Naive thymus-derived CD4-positive, alpha-beta T cell (primary cell): ENCODE measurements around the gene UGT1A10. TPM values are rescaled to one million over a fixed set of nuclear protein-coding genes. Genes with fewer than 3 reads are reported as not detected.

Source experiments
- ATAC-seq: fragments of 150-1000 bp; cut with Tn5 transposase; 2 replicates; pipeline ENCODE4 v1.10.0; 2021; ENCODE audit warnings: mild to moderate bottlenecking, moderate library complexity
- CTCF ChIA-PET: fragments of 350-600 bp; sonication (Branson Sonifier 250); formaldehyde crosslinking; loops from one replicate; lab custom pipeline; 2021; ENCODE audit warnings: antibody characterized with exemption; lab: Charles Lee
- POLR2A ChIA-PET: fragments of 350-600 bp; sonication (Branson Sonifier 250); formaldehyde crosslinking; loops from one replicate; lab custom pipeline; 2021; ENCODE audit warnings: antibody characterized with exemption, inconsistent platforms; lab: Charles Lee
- DNase-seq, 9 donors: peaks; one replicate each; pipeline versions ENCODE4 v3.0.0 to v3.0.0-alpha.2; 2020 to 2022; ENCODE audit warnings: mixed read lengths in 1 of 9
- H3K27ac ChIP-seq: one replicate; pipeline ENCODE4 v1.7.0; 2013; ENCODE audit warnings: mild to moderate bottlenecking, low read depth, low read length, moderate library complexity
- H3K27me3 ChIP-seq, 2 donors: one replicate each; pipeline ENCODE4 v1.7.0; 2013; ENCODE audit warnings: low read length in 2 of 2, mild to moderate bottlenecking in 2 of 2, moderate library complexity in 2 of 2; ENCODE audit not compliant: control insufficient read depth in 2 of 2, insufficient read depth in 2 of 2
- H3K36me3 ChIP-seq, 3 experiments: 1 replicate in 2 of 3; 2 replicates in 1 of 3; pipeline ENCODE4 v1.7.0; 2013; ENCODE audit warnings: low read length in 3 of 3, mild to moderate bottlenecking in 3 of 3, moderate library complexity in 1 of 3; ENCODE audit not compliant: insufficient read depth in 3 of 3, control insufficient read depth in 2 of 3
- H3K4me1 ChIP-seq, 2 donors: one replicate each; pipeline ENCODE4 v1.7.0; 2013; ENCODE audit warnings: low read length in 2 of 2, mild to moderate bottlenecking in 2 of 2, moderate library complexity in 1 of 2; ENCODE audit not compliant: control insufficient read depth in 2 of 2, insufficient read depth in 2 of 2
- H3K4me3 ChIP-seq: 2 replicates; pipeline ENCODE4 v1.7.0; 2013; ENCODE audit warnings: mild to moderate bottlenecking, low read length
- H3K9me3 ChIP-seq, 3 experiments: 1 replicate in 2 of 3; 2 replicates in 1 of 3; pipeline ENCODE4 v1.7.0; 2013; ENCODE audit warnings: low read length in 3 of 3; ENCODE audit not compliant: control insufficient read depth in 2 of 3
- H3K27ac Mint-ChIP-seq, 9 donors: one replicate each; pipeline ENCODE4 v1.8.0; 2020 to 2022; ENCODE audit warnings: mixed read lengths in 9 of 9, mild to moderate bottlenecking in 8 of 9, moderate library complexity in 5 of 9, inconsistent platforms in 2 of 9
- H3K27me3 Mint-ChIP-seq, 5 donors: one replicate each; pipeline ENCODE4 v1.8.0; 2021 to 2022; ENCODE audit warnings: mixed read lengths in 5 of 5, mild to moderate bottlenecking in 1 of 5
- H3K36me3 Mint-ChIP-seq, 5 donors: one replicate each; pipeline ENCODE4 v1.8.0; 2020 to 2022; ENCODE audit warnings: mixed read lengths in 5 of 5, mild to moderate bottlenecking in 3 of 5, inconsistent platforms in 1 of 5
- H3K4me1 Mint-ChIP-seq, 7 donors: one replicate each; pipeline ENCODE4 v1.8.0; 2020 to 2022; ENCODE audit warnings: mixed read lengths in 7 of 7, mild to moderate bottlenecking in 3 of 7, inconsistent platforms in 1 of 7
- H3K4me3 Mint-ChIP-seq, 10 donors: one replicate each; pipeline ENCODE4 v1.8.0; 2020 to 2022; ENCODE audit warnings: mild to moderate bottlenecking in 10 of 10, mixed read lengths in 10 of 10, moderate library complexity in 6 of 10, inconsistent platforms in 2 of 10
- H3K9me3 Mint-ChIP-seq, 11 donors: one replicate each; pipeline ENCODE4 v1.8.0; 2020 to 2022; ENCODE audit warnings: mixed read lengths in 11 of 11, mild to moderate bottlenecking in 4 of 11, inconsistent platforms in 1 of 11, moderate library complexity in 1 of 11
- intact Hi-C, 2 donors: fragments of 100-400 bp; cut with micrococcal nuclease; formaldehyde crosslinking; loops; one replicate each; pipeline ENCODE4 v1.15.1; 2023
- polyA plus RNA-seq, 2 donors: library from polyadenylated mRNA; unstranded; fragments of 300-500 nt; fragmentation: Illumina TruSeq; gene quantifications; one replicate each; pipeline ENCODE4 v1.2.3, GENCODE V29; 2021
- total RNA-seq, 6 experiments: library from RNA in 5 of 6; stranded (reverse) in 5 of 6; gene quantifications; 1 replicate in 5 of 6; 2 replicates in 1 of 6; pipeline ENCODE4 v1.2.3 and lab custom pipeline; 2021 to 2026

Gene UGT1A10
- total and polyA plus RNA-seq, 7 experiments from 2014 or later, result not detected

- CTCF ChIA-PET, result no interaction called here
- Mint-ChIP-seq H3K27ac (no peak overlapping the region), H3K27me3 (peaks cover 4 to 22% (median 10%) of the 10 kb centered on the region in 5 donors), H3K4me3 (no peak overlapping the region), H3K4me1 (no peaks in the 10 kb centered on the region), H3K9me3 (peaks cover 0 to 1% (median 0%) of the 10 kb centered on the region in 11 donors), H3K36me3 (no peaks in the 10 kb centered on the region)
- no peaks in the 10 kb centered on the region for H3K4me1 ChIP-seq
- H3K36me3 ChIP-seq, result no peaks in the 10 kb centered on the region
- no peaks in the 10 kb centered on the region for H3K27me3 ChIP-seq
- POLR2A ChIA-PET, result no interaction called here
- no peak for ATAC-seq
- DNase-seq, result peak in 1 of 9 donors; percentile 0
- intact Hi-C loops, result no loop called here
- H3K9me3 ChIP-seq, result no peaks in the 10 kb centered on the region
- H3K4me3 ChIP-seq, result no peak overlapping the region
- no peak overlapping the region for H3K27ac ChIP-seq
These were observed 174.8 kb downstream of the UGT1A10 start for GRCh38 chr2:233811087-233811486.

DNA sequence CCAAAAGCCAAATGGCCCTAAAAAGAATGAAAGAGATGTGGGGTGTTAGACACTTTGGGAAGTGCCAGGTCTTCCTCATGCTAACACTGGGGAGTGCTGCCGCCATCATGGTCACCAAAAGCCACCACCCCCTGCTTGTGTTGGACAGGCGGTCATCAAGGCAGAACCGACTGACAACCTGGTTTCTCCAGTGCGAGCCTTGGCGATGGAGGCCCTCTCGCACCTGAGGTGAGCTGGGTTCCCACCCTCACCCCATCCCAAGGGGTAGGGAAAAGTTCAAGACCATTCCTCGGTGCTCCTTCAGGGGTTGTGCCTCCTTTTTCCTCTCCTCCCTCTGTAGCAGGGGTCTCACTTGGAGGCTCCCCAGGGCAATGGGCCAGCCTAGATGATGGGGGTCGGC lies 175.5 kb downstream of the UGT1A10 start:
- CTCF ChIA-PET, result no interaction called here
- POLR2A ChIA-PET, result no interaction called here

GRCh38 chr2:233813236-233814055 lies 177.2 kb downstream of the UGT1A10 start:
- no peaks in the 10 kb centered on the region for H3K9me3 ChIP-seq
- peaks cover 0 to 1% (median 0%) of the 10 kb centered on the region in 11 donors for H3K9me3 Mint-ChIP-seq
- DNase-seq (no peak), ATAC-seq (no peak)
- H3K27ac ChIP-seq, result no peak overlapping the region
- H3K36me3 Mint-ChIP-seq, result no peaks in the 10 kb centered on the region
- H3K36me3 ChIP-seq, result no peaks in the 10 kb centered on the region
- H3K4me1 ChIP-seq, result no peaks in the 10 kb centered on the region
- H3K4me3 Mint-ChIP-seq, result no peak overlapping the region
- CTCF ChIA-PET, result no interaction called here
- no peak overlapping the region for H3K4me3 ChIP-seq
- no peaks in the 10 kb centered on the region for H3K4me1 Mint-ChIP-seq
- H3K27ac Mint-ChIP-seq, result no peak overlapping the region
- POLR2A ChIA-PET, result no interaction called here
- H3K27me3 ChIP-seq, result no peaks in the 10 kb centered on the region
- peaks cover 9 to 30% (median 10%) of the 10 kb centered on the region in 5 donors for H3K27me3 Mint-ChIP-seq
- intact Hi-C loops, result no loop called here

More for the DNA sequence above, 175.5 kb downstream of the UGT1A10 start:
- H3K36me3 ChIP-seq, result no peaks in the 10 kb centered on the region
- intact Hi-C loops, result no loop called here
- no peak overlapping the region for H3K27ac Mint-ChIP-seq
- peaks cover 0 to 1% (median 0%) of the 10 kb centered on the region in 11 donors for H3K9me3 Mint-ChIP-seq
- no peak overlapping the region for H3K4me3 ChIP-seq
- H3K4me1 ChIP-seq, result no peaks in the 10 kb centered on the region
- no peaks in the 10 kb centered on the region for H3K4me1 Mint-ChIP-seq
- no peak overlapping the region for H3K4me3 Mint-ChIP-seq
- H3K27ac ChIP-seq, result no peak overlapping the region
- no peaks in the 10 kb centered on the region for H3K36me3 Mint-ChIP-seq
- peaks cover 4 to 26% (median 10%) of the 10 kb centered on the region in 5 donors for H3K27me3 Mint-ChIP-seq
- ATAC-seq (no peak), DNase-seq (peak in 2 of 9 donors; percentile 3 to 13)
- no peaks in the 10 kb centered on the region for H3K27me3 ChIP-seq
- H3K9me3 ChIP-seq, result no peaks in the 10 kb centered on the region

GRCh38 chr2:233814056-233814835 lies 178.0 kb downstream of the UGT1A10 start:
- intact Hi-C loops, result no loop called here
- Histone ChIP-seq H3K4me3 (no peak overlapping the region), H3K9me3 (no peaks in the 10 kb centered on the region), H3K36me3 (no peaks in the 10 kb centered on the region), H3K4me1 (no peaks in the 10 kb centered on the region), H3K27ac (no peak overlapping the region), H3K27me3 (no peaks in the 10 kb centered on the region)
- H3K27ac Mint-ChIP-seq, result no peak overlapping the region
- ATAC-seq (no peak), DNase-seq (no peak)
- peaks cover 0 to 1% (median 0%) of the 10 kb centered on the region in 11 donors for H3K9me3 Mint-ChIP-seq
- CTCF ChIA-PET, result no interaction called here
- H3K36me3 Mint-ChIP-seq, result no peaks in the 10 kb centered on the region
- POLR2A ChIA-PET, result no interaction called here
- peaks cover 7 to 34% (median 10%) of the 10 kb centered on the region in 5 donors for H3K27me3 Mint-ChIP-seq
- H3K4me3 Mint-ChIP-seq, result no peak overlapping the region
- no peaks in the 10 kb centered on the region for H3K4me1 Mint-ChIP-seq

DNA sequence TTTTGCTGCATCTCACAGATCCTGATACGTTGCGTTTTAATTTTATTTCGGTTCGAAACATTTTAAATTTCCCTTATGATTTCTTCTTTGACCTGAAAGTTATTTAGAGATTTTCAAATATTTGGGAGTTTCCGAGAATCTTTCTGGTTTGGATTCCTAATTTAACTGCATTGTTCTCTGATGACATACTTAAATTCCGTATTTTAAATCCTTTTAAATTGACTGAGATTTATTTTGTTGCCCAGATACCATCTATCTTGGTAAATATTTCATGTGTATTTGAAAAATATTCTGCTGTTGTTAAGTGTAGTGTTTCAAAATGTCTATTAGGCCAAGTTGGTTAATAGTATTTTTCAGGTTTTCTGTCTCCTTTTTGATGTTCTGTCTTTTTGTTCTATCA lies 179.6 kb downstream of the UGT1A10 start:
- CTCF ChIA-PET, result no interaction called here
- Histone ChIP-seq H3K27ac (no peak overlapping the region), H3K36me3 (no peaks in the 10 kb centered on the region), H3K4me3 (no peak overlapping the region), H3K4me1 (no peaks in the 10 kb centered on the region), H3K27me3 (no peaks in the 10 kb centered on the region), H3K9me3 (no peaks in the 10 kb centered on the region)
- no peak for DNase-seq
- POLR2A ChIA-PET, result no interaction called here
- Mint-ChIP-seq H3K36me3 (no peaks in the 10 kb centered on the region), H3K4me3 (no peak overlapping the region), H3K27ac (no peak overlapping the region), H3K4me1 (no peaks in the 10 kb centered on the region), H3K9me3 (peaks cover 0 to 1% (median 0%) of the 10 kb centered on the region in 11 donors), H3K27me3 (peaks cover 4 to 23% (median 5%) of the 10 kb centered on the region in 5 donors)
- intact Hi-C loops, result no loop called here
- ATAC-seq, result no peak

DNA sequence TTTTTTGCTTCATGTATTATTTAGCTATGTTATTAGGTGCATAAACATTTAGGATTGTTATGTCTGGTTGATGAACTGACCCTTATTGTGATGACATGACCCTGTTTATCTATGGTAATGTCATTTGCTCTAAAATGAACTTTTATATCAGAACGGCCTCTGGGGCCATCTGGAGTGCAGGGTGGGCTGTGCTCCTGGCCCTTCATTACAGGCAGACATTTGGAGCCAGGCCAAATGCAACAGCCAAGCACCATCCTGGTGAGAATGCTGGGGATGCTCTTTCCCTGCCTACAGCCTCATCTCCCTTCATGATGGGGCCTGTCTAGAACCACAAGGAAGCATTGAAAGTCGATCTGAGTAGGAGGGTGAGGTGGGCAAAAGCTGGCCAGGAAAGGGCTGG lies 180.1 kb downstream of the UGT1A10 start:
- Mint-ChIP-seq H3K36me3 (no peaks in the 10 kb centered on the region), H3K27ac (no peak overlapping the region), H3K9me3 (peaks cover 0 to 1% (median 0%) of the 10 kb centered on the region in 11 donors), H3K4me3 (no peak overlapping the region), H3K27me3 (peaks cover under 1 to 23% (median 5%) of the 10 kb centered on the region in 5 donors), H3K4me1 (no peaks in the 10 kb centered on the region)
- Histone ChIP-seq H3K27ac (no peak overlapping the region), H3K27me3 (no peaks in the 10 kb centered on the region), H3K36me3 (no peaks in the 10 kb centered on the region), H3K4me1 (no peaks in the 10 kb centered on the region), H3K4me3 (no peak overlapping the region), H3K9me3 (no peaks in the 10 kb centered on the region)
- intact Hi-C loops, result no loop called here
- DNase-seq, result no peak
- CTCF ChIA-PET, result no interaction called here
- no peak for ATAC-seq
- POLR2A ChIA-PET, result no interaction called here
